HepG2 (cell line): ENCODE measurements around the gene ZG16. TPM values are rescaled to one million over a fixed set of nuclear protein-coding genes. Genes with fewer than 3 reads are reported as not detected.
A peak's percentile ranks its signal among the peaks of the same experiment; 100 is the strongest.

Experiments
- CAMTA2 ChIP-seq: sonication (generic); formaldehyde crosslinking; IDR thresholded peaks from 2 replicates; pipeline ENCODE4 v1.4.0; 2020; ENCODE audit warnings: mild to moderate bottlenecking, missing genetic modification reagents, borderline replicate concordance
- CENPX ChIP-seq: sonication (generic); formaldehyde crosslinking; IDR thresholded peaks from 2 replicates; pipeline ENCODE4 v1.9.0; 2021; ENCODE audit warnings: mild to moderate bottlenecking, missing genetic modification reagents, moderate library complexity
- DNMT1 ChIP-seq: sonication (generic); formaldehyde crosslinking; IDR thresholded peaks from 2 replicates; pipeline ENCODE4 v1.5.1; 2020; ENCODE audit warnings: mild to moderate bottlenecking, missing genetic modification reagents
- GATAD2A ChIP-seq: IDR thresholded peaks from 2 replicates; pipeline ENCODE4 v1.6.1; 2016
- GMEB1 ChIP-seq: sonication (generic); formaldehyde crosslinking; IDR thresholded peaks from 2 replicates; pipeline ENCODE4 v1.5.1; 2020; ENCODE audit warnings: missing genetic modification reagents, mild to moderate bottlenecking, borderline replicate concordance
- HDAC6 ChIP-seq: fragments of 200-600 bp; sonication (generic); IDR thresholded peaks from 2 replicates; pipeline ENCODE4 v1.7.0; 2017; ENCODE audit warnings: mild to moderate bottlenecking, antibody characterized with exemption, low read length, low read depth
- HMGXB4 ChIP-seq, 2 experiments: sonication (generic) in 1 of 2; formaldehyde crosslinking in 1 of 2; IDR thresholded peaks; 2 replicates each; pipeline versions ENCODE4 v1.4.0 to v1.6.1; 2018 to 2020; ENCODE audit warnings: missing genetic modification reagents in 2 of 2, borderline replicate concordance in 1 of 2, low read depth in 1 of 2, mild to moderate bottlenecking in 1 of 2, missing biosample characterization in 1 of 2
- IKZF1 ChIP-seq: fragments of 450-650 bp; IDR thresholded peaks from 2 replicates; pipeline ENCODE4 v1.7.1; 2016
- KLF11 ChIP-seq: IDR thresholded peaks from 2 replicates; pipeline ENCODE4 v1.6.1; 2016; ENCODE audit warnings: missing compliant biosample characterization
- MAFG ChIP-seq: sonication (generic); formaldehyde crosslinking; IDR thresholded peaks from 2 replicates; pipeline ENCODE4 v1.5.1; 2020; ENCODE audit warnings: mild to moderate bottlenecking, missing genetic modification reagents
- MYNN ChIP-seq: sonication (generic); formaldehyde crosslinking; IDR thresholded peaks from 2 replicates; pipeline ENCODE4 v1.4.0; 2020; ENCODE audit warnings: mild to moderate bottlenecking, low read depth, missing genetic modification reagents
- NFYB ChIP-seq: sonication (generic); formaldehyde crosslinking; IDR thresholded peaks from 2 replicates; pipeline ENCODE4 v1.4.0; 2020; ENCODE audit warnings: missing genetic modification reagents
- RAD51 ChIP-seq: fragments of 450-650 bp; IDR thresholded peaks from 2 replicates; pipeline ENCODE4 v1.6.1; 2016; ENCODE audit warnings: borderline replicate concordance
- TBL1XR1 ChIP-seq: fragments of 150-350 bp; IDR thresholded peaks from 2 replicates; pipeline ENCODE4 v1.6.1; 2014; ENCODE audit warnings: borderline replicate concordance, low read length; ENCODE audit not compliant: partially characterized antibody
- TBX2 ChIP-seq: sonication (generic); formaldehyde crosslinking; IDR thresholded peaks from 2 replicates; pipeline ENCODE4 v1.5.0; 2020; ENCODE audit warnings: missing genetic modification reagents, mild to moderate bottlenecking, borderline replicate concordance
- ZBTB1 ChIP-seq: sonication (generic); formaldehyde crosslinking; IDR thresholded peaks from 2 replicates; pipeline ENCODE4 v1.4.0; 2020; ENCODE audit warnings: missing genetic modification reagents, borderline replicate concordance
- ZFP82 ChIP-seq: sonication (generic); formaldehyde crosslinking; IDR thresholded peaks from 2 replicates; pipeline ENCODE4 v1.5.1; 2020; ENCODE audit warnings: mild to moderate bottlenecking, missing genetic modification reagents, borderline replicate concordance
- ZNF143 ChIP-seq: sonication (generic); formaldehyde crosslinking; IDR thresholded peaks from 2 replicates; pipeline ENCODE4 v1.4.0; 2020; ENCODE audit warnings: missing genetic modification reagents
- ZNF232 ChIP-seq: sonication (generic); formaldehyde crosslinking; IDR thresholded peaks from 2 replicates; pipeline ENCODE4 v1.4.0; 2020; ENCODE audit warnings: missing genetic modification reagents, borderline replicate concordance
- ZNF260 ChIP-seq: sonication (generic); formaldehyde crosslinking; IDR thresholded peaks from 2 replicates; pipeline ENCODE4 v1.4.0; 2020; ENCODE audit warnings: missing genetic modification reagents, low read depth, mild to moderate bottlenecking, borderline replicate concordance
- ZNF501 ChIP-seq: sonication (generic); formaldehyde crosslinking; IDR thresholded peaks from 2 replicates; pipeline ENCODE4 v1.5.1; 2020; ENCODE audit warnings: mild to moderate bottlenecking, moderate library complexity, missing genetic modification reagents
- ZNF558 ChIP-seq: sonication (generic); formaldehyde crosslinking; IDR thresholded peaks from 2 replicates; pipeline ENCODE4 v1.9.0; 2022; ENCODE audit warnings: mild to moderate bottlenecking, missing genetic modification reagents, borderline replicate concordance
- ZNF605 ChIP-seq: sonication (generic); formaldehyde crosslinking; IDR thresholded peaks from 2 replicates; pipeline ENCODE4 v1.8.0; 2022; ENCODE audit warnings: mild to moderate bottlenecking, missing genetic modification reagents
- ZNF7 ChIP-seq: IDR thresholded peaks from 2 replicates; pipeline ENCODE4 v1.6.1; 2016; ENCODE audit warnings: missing biosample characterization, missing genetic modification reagents
- ZNF777 ChIP-seq: sonication (generic); formaldehyde crosslinking; IDR thresholded peaks from 2 replicates; pipeline ENCODE4 v1.4.0; 2020; ENCODE audit warnings: missing genetic modification reagents
- polyA plus RNA-seq, 8 experiments: library from polyadenylated mRNA; depleted of rRNA in 3 of 8; stranded (reverse) in 7 of 8; unstranded in 1 of 8; fragments of >200 nt; fragmentation: Illumina TruSeq in 4 of 8; extraction: Trizol in 4 of 8; gene quantifications; 2 replicates each; pipeline versions ENCODE4 v1.2.1 to v1.2.3, GENCODE V29; 2011 to 2016; ENCODE audit warnings: low read depth in 4 of 8, missing spikeins in 1 of 8, mixed read lengths in 1 of 8; ENCODE audit not compliant: insufficient read depth in 1 of 8
- total RNA-seq, 5 experiments: library from RNA; depleted of rRNA; stranded (reverse); fragments of >200 nt; fragmentation: Illumina TruSeq; extraction: Trizol; gene quantifications; 2 replicates each; pipeline ENCODE4 v1.2.3, GENCODE V29; 2016; ENCODE audit warnings: low read depth in 1 of 5
- TF ChIP-seq, protein P1 (sequence below): sonication (generic); IDR thresholded peaks from 2 replicates; pipeline ENCODE4 v1.6.1; 2016; ENCODE audit warnings: low read depth, borderline replicate concordance
- TF ChIP-seq, protein P2 (sequence below): sonication (generic); formaldehyde crosslinking; IDR thresholded peaks from 2 replicates; pipeline ENCODE4 v1.4.0; 2020; ENCODE audit warnings: mild to moderate bottlenecking, missing genetic modification reagents

The ZG16 gene
- total and polyA plus RNA-seq, 2 of the 13 experiments (the other 11 are each of a cell fraction or from before 2014, with no cell fraction given): 0.04 to 0.07 TPM

- TF ChIP-seq CENPX (CRISPR knock-in tag) (no peak), TBL1XR1 (no peak), ZNF260 (no peak), HDAC6 (no peak), ZNF143 (peak; percentile 62; the same call in 1 of the 2 replicates), RAD51 (no peak), IKZF1 (no peak), MAFG (CRISPR knock-in tag) (no peak), KLF11 (CRISPR knock-in tag) (no peak), GMEB1 (no peak), DNMT1 (CRISPR knock-in tag) (no peak), ZNF501 (no peak), GATAD2A (CRISPR knock-in tag) (peak; percentile 55), ZNF777 (CRISPR knock-in tag) (no peak), ZNF7 (CRISPR knock-in tag) (peak; percentile 47; the same call in 1 of the 2 replicates), ZNF232 (no peak), HMGXB4 (CRISPR knock-in tag; IDR thresholded peaks at IDR 0.05; ENCODE audit: borderline replicate concordance in 1 of 2, low read depth in 1 of 2) (0 out of 4 replicates have a peak, but pooled peaks of 1 of the 2 experiments have one; percentile 34), ZNF558 (no peak), CAMTA2 (CRISPR knock-in tag) (no peak), MYNN (CRISPR knock-in tag) (no peak), ZBTB1 (no peak), ZFP82 (CRISPR knock-in tag) (no peak), TBX2 (CRISPR knock-in tag) (no peak), ZNF605 (no peak), NFYB (CRISPR knock-in tag) (0 out of 2 replicates have a peak, but pooled peaks have one; percentile 10)
- TF ChIP-seq, protein P1, sequence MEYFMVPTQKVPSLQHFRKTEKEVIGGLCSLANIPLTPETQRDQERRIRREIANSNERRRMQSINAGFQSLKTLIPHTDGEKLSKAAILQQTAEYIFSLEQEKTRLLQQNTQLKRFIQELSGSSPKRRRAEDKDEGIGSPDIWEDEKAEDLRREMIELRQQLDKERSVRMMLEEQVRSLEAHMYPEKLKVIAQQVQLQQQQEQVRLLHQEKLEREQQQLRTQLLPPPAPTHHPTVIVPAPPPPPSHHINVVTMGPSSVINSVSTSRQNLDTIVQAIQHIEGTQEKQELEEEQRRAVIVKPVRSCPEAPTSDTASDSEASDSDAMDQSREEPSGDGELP: peak; percentile 47; the same call in 1 of the 2 replicates
- TF ChIP-seq, protein P2, sequence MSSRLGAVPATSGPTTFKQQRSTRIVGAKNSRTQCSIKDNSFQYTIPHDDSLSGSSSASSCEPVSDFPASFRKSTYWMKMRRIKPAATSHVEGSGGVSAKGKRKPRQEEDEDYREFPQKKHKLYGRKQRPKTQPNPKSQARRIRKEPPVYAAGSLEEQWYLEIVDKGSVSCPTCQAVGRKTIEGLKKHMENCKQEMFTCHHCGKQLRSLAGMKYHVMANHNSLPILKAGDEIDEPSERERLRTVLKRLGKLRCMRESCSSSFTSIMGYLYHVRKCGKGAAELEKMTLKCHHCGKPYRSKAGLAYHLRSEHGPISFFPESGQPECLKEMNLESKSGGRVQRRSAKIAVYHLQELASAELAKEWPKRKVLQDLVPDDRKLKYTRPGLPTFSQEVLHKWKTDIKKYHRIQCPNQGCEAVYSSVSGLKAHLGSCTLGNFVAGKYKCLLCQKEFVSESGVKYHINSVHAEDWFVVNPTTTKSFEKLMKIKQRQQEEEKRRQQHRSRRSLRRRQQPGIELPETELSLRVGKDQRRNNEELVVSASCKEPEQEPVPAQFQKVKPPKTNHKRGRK (CRISPR knock-in tag): no peak
Observed at GRCh38 chr16:29729116-29729521, 48.9 kb upstream of the ZG16 start (continued).
